ENCODE results near the gene SPTBN5.

- TF ChIP-seq, protein P1, sequence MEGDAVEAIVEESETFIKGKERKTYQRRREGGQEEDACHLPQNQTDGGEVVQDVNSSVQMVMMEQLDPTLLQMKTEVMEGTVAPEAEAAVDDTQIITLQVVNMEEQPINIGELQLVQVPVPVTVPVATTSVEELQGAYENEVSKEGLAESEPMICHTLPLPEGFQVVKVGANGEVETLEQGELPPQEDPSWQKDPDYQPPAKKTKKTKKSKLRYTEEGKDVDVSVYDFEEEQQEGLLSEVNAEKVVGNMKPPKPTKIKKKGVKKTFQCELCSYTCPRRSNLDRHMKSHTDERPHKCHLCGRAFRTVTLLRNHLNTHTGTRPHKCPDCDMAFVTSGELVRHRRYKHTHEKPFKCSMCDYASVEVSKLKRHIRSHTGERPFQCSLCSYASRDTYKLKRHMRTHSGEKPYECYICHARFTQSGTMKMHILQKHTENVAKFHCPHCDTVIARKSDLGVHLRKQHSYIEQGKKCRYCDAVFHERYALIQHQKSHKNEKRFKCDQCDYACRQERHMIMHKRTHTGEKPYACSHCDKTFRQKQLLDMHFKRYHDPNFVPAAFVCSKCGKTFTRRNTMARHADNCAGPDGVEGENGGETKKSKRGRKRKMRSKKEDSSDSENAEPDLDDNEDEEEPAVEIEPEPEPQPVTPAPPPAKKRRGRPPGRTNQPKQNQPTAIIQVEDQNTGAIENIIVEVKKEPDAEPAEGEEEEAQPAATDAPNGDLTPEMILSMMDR (conservative IDR thresholded peaks at IDR 0.05; ENCODE audit: low read depth, low read length) = no peak
- TF ChIP-seq EZH2 (IDR thresholded peaks at IDR 0.05; ENCODE audit: borderline replicate concordance, low read depth, low read length, poor library complexity, severe bottlenecking) = no peak
These were observed 28.5 kb upstream of the SPTBN5 start for GRCh38 chr15:41922353-41922752.

Data from A673 (cell line).